A673 (cell line): Measurements from ENCODE around the gene P2RY6. TPM values are rescaled to one million over a fixed set of nuclear protein-coding genes. Genes with fewer than 3 reads are reported as not detected.
"Not testable (repeated sequence)": the region's sequence is repeated elsewhere in the genome, so short reads cannot be mapped to it uniquely, and the experiment has no call there.

Experiments
- BruUV-seq: library from RNA; stranded (reverse); fragments of 400-500 nt; replicated peaks from 2 replicates; lab custom pipeline; 2021; lab: Mats Ljungman, UMichigan
- CTCF ChIA-PET: fragments of 300-600 bp; sonication (Branson Sonifier 250); formaldehyde crosslinking; loops from one replicate; lab custom pipeline; 2022; ENCODE audit warnings: antibody characterized with exemption; lab: Charles Lee
- POLR2A ChIA-PET: fragments of 300-600 bp; sonication (Branson Sonifier 250); formaldehyde crosslinking; loops from one replicate; lab custom pipeline; 2022; ENCODE audit warnings: antibody characterized with exemption; ENCODE audit not compliant: low non-redundant PET; lab: Charles Lee
- DNase-seq: peaks from one replicate; pipeline ENCODE4 v3.0.0-alpha.2; 2015; ENCODE audit warnings: low spot score
- H3K27ac ChIP-seq: fragments of 200-600 bp; sonication (generic); 2 replicates; pipeline ENCODE4 v1.5.1; 2016; ENCODE audit warnings: mixed run types, low read depth, mild to moderate bottlenecking, mixed read lengths, antibody characterized with exemption, low read length; ENCODE audit not compliant: poor library complexity, severe bottlenecking
- H3K27me3 ChIP-seq: fragments of 200-600 bp; sonication (generic); replicated peaks from 2 replicates; pipeline ENCODE4 v1.6.1; 2017; ENCODE audit warnings: mixed run types, low read depth, mild to moderate bottlenecking, mixed read lengths, antibody characterized with exemption, low read length; ENCODE audit not compliant: insufficient read depth, poor library complexity
- H3K36me3 ChIP-seq: fragments of 200-600 bp; sonication (generic); 2 replicates; pipeline ENCODE4 v1.6.1; 2016; ENCODE audit warnings: mixed run types, mild to moderate bottlenecking, mixed read lengths, antibody characterized with exemption, low read length; ENCODE audit not compliant: insufficient read depth, poor library complexity, severe bottlenecking
- H3K4me1 ChIP-seq: fragments of 200-600 bp; sonication (generic); 2 replicates; pipeline ENCODE4 v1.6.1; 2017; ENCODE audit warnings: mixed run types, mild to moderate bottlenecking, mixed read lengths, antibody characterized with exemption, low read length; ENCODE audit not compliant: insufficient read depth, poor library complexity, severe bottlenecking
- H3K4me3 ChIP-seq: fragments of 200-600 bp; sonication (generic); 2 replicates; pipeline ENCODE4 v1.5.1; 2016; ENCODE audit warnings: low read depth, mixed run types, mild to moderate bottlenecking, mixed read lengths, low read length; ENCODE audit not compliant: poor library complexity, severe bottlenecking
- H3K9me3 ChIP-seq: fragments of 200-600 bp; sonication (generic); 2 replicates; pipeline ENCODE4 v1.6.1; 2016; ENCODE audit warnings: mixed run types, low read depth, mild to moderate bottlenecking, mixed read lengths, antibody characterized with exemption, low read length; ENCODE audit not compliant: poor library complexity, severe bottlenecking
- EZH2 ChIP-seq: fragments of 200-600 bp; sonication (generic); IDR thresholded peaks from 2 replicates; pipeline ENCODE4 v1.6.1; 2017; ENCODE audit warnings: borderline replicate concordance, low read depth, mild to moderate bottlenecking, mixed read lengths, antibody characterized with exemption, low read length; ENCODE audit not compliant: poor library complexity, severe bottlenecking
- intact Hi-C: fragments of 100-400 bp; cut with micrococcal nuclease; formaldehyde crosslinking; loops from one replicate; pipeline ENCODE4 v1.10.0; 2022; ENCODE audit not compliant: unreplicated experiment
- total RNA-seq: library from RNA; stranded (reverse); gene quantifications from 2 replicates; pipeline ENCODE4 v1.2.3, GENCODE V29; 2021
- TF ChIP-seq, protein P1 (sequence below): fragments of 300-800, 200-600 bp; sonication (generic); conservative IDR thresholded peaks from 2 replicates; pipeline ENCODE4 v1.5.1; 2017; ENCODE audit warnings: low read depth, mild to moderate bottlenecking, antibody characterized with exemption, low read length, moderate library complexity, mixed read lengths

Gene P2RY6
- total RNA-seq, 1 experiment from 2014 or later: 0.43 TPM

DNA sequence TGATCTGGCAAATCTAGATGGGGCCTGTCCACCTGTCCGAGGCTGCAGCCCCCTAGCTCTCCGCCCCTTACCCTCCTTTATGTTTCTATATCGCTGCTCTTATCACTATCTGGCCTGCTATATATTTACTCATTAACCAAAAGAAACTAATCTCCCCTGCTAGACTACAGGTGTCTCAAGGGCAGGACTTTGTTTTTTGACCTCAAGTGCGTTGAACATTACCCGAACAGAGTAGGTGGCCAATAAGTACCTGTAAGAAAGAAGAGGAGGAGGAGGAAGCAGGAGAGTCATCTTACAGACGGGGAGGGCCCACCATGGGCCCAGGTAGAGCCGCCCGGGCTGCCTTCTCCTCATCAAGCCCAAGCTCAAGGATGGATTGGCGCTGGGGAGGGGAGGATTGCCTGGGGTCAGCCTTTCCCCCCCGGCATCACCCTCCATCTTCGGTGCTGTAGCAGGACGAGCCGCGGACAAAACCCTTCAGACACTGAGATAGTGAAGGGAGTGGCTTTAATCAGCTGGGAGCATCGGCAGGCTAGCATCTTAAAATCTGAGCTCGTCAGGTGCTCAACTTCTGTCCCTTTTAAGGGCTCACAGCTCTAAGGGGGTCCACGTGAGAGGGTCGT is 1.2 kb upstream of the P2RY6 start:
- H3K27ac ChIP-seq: no peak overlapping the region
- H3K27me3 ChIP-seq: no peaks in the 10 kb centered on the region
- H3K36me3 ChIP-seq: no peaks in the 10 kb centered on the region
- TF ChIP-seq, protein P1, sequence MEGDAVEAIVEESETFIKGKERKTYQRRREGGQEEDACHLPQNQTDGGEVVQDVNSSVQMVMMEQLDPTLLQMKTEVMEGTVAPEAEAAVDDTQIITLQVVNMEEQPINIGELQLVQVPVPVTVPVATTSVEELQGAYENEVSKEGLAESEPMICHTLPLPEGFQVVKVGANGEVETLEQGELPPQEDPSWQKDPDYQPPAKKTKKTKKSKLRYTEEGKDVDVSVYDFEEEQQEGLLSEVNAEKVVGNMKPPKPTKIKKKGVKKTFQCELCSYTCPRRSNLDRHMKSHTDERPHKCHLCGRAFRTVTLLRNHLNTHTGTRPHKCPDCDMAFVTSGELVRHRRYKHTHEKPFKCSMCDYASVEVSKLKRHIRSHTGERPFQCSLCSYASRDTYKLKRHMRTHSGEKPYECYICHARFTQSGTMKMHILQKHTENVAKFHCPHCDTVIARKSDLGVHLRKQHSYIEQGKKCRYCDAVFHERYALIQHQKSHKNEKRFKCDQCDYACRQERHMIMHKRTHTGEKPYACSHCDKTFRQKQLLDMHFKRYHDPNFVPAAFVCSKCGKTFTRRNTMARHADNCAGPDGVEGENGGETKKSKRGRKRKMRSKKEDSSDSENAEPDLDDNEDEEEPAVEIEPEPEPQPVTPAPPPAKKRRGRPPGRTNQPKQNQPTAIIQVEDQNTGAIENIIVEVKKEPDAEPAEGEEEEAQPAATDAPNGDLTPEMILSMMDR: no peak
- no peak for TF ChIP-seq EZH2
- H3K4me3 ChIP-seq: no peak overlapping the region
- H3K4me1 ChIP-seq: no peaks in the 10 kb centered on the region
- no TSS peak for BruUV-seq
- intact Hi-C loops: no loop called here
- ChIA-PET CTCF (no interaction called here), POLR2A (no interaction called here)
- H3K9me3 ChIP-seq: no peaks in the 10 kb centered on the region
- DNase-seq: no peak

DNA sequence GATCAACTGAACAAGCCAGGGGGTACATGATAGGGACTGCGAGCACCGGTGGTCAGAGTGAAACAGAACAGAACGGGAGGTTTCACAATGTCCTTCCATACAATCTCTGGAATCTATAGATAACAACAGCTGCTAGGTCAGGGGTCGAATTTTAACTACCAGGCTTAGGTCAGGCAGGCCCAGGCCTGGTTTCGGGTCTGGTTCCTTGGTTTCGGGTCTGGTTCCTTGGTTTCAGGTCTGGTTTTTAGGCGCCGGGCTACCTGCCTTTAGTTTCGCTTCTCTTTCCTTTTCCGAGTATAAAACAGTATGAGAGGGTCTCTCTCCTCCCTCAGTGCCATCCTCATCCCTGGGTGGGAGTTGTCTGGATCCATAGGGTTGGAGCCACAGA is 666 bp upstream of the P2RY6 start:
- POLR2A ChIA-PET, BruUV-seq, DNase-seq, H3K27ac ChIP-seq, H3K27me3 ChIP-seq, intact Hi-C loops, H3K4me3 ChIP-seq, H3K36me3 ChIP-seq, H3K4me1 ChIP-seq, H3K9me3 ChIP-seq: not testable (repeated sequence)
- CTCF ChIA-PET: interaction anchor here (1.3 kb wide), 1 partner anchor 64 kb away, joined by 5 read pairs; no protein-coding TSS in a partner anchor

DNA sequence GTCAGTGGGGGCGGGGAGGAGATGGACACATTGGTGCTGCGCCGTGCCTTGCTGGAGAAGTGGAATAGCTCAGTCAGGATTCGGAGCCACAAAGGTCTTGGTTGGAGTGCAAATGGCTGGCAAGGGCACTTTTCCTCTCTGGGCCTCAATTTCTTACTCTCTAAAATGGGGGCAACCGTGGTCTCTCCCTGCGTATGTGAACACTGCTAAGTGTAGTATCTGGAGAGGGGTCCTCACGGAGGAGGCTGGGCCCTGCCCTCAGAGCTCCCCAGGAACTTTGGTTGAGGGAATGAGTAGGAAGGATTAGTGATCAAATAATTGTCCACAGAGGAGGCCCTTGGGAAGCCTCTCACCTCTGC is 521 bp downstream of the P2RY6 start:
- TF ChIP-seq, protein P1: no peak
- no peak for TF ChIP-seq EZH2
- ChIA-PET POLR2A (interaction anchor here (0.5 kb wide), 1 partner anchor 660 kb away, joined by 10 read pairs; no protein-coding TSS in a partner anchor), CTCF (interaction anchor here (0.6 to 1.3 kb wide), 2 partner anchors 30 to 63 kb away, joined by 3 to 5 read pairs; no protein-coding TSS in a partner anchor)
- Histone ChIP-seq H3K36me3 (no peaks in the 10 kb centered on the region), H3K27ac (no peak overlapping the region), H3K4me1 (no peaks in the 10 kb centered on the region), H3K9me3 (no peaks in the 10 kb centered on the region), H3K4me3 (no peak overlapping the region), H3K27me3 (no peaks in the 10 kb centered on the region)
- no TSS peak for BruUV-seq
- intact Hi-C loops: no loop called here
- DNase-seq: no peak
